Hematopoietic multipotent progenitor cell (in vitro differentiated cells): ENCODE data around the gene CA5A. TPM values are rescaled to one million over a fixed set of nuclear protein-coding genes. Genes with fewer than 3 reads are reported as not detected.

Experiments used
- DNase-seq, 3 donors: peaks; one replicate each; pipeline ENCODE4 v3.0.0-alpha.2; 2011 to 2015; ENCODE audit warnings: low read depth in 2 of 3, low spot score in 2 of 3
- small RNA-seq: library from RNA; depleted of rRNA; stranded (forward); fragments of <200 nt; gene quantifications from one replicate; pipeline ENCODE3, GENCODE V24; 2012
- total RNA-seq: library from RNA; depleted of rRNA; stranded (reverse); fragments of >200 nt; gene quantifications from one replicate; pipeline ENCODE4 v1.2.3, GENCODE V29; 2012

CA5A gene
- total RNA-seq, 1 donor: not detected

- no peak for DNase-seq
These were observed 94.8 kb downstream of the CA5A start for GRCh38 chr16:87841340-87842208.

DNA sequence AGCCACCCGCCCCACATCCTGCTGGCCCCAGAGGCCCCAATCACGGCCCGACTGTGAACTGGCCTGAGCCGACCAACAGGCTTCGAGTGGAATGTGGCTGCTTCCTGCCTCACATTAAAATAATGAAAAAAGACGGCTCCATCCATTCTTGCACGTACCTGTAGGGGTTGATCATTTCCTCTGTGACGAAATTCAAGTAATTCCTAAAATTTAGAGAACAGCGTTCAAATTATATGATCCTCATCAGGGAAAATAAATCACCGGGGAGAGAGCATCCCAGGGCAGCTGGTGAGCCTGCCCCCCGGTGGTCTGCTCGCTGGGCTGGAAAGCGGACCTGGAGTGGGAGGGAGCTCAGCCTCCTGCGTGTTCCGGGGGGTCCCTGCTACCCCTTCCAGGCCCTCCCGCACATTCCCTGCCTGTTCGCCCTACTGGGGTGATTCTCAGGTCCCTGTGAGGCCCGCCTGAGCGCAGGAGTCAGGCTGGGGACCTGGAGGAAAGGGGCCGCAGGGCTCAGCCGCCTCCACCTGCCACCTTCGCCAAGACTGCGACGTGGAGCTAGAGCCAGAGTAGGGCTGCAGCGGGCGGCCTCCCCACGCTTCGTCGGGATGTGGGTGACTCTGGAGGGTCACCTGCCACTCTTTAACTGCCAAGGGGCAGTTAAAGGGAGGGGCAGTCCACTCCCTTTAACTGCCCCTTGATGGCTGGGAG lies 95.9 kb downstream of the CA5A start:
- no peak for DNase-seq

DNA sequence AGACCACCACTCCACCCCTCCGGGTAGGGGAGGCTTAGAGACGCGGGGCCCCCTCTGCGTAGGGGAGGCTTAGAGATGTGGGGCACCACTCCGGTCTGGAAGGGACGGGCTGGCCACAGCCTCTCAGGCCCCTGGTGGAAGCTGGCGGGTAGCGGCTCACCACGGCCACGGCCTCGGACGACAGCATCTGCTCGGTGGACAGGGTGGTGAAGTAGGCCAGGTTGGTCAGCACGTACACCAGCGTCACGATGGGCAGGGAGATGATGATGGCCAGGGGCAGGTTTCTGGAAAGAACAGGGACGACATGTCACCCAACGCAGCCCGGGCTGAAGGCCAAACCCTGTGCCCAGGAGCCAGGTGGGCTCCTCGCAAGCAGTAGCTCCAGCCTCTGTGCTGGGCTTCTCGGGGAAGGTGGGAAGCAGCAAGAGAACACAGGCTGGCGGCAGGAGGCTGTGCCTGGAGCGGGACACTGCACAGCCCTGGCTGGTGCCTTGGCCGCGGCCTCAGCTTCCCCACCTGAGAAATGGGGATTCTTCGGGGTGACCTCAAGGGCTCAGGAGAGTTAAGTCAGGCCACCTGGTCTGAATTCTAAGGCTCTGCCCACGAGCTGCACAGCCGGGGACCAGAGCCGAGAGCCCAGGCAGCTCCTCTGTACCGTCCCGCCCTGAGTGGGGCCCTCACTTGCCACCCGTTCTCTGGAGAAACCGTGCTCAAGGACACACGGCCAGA lies 96.6 kb downstream of the CA5A start:
- no peak for DNase-seq

DNA sequence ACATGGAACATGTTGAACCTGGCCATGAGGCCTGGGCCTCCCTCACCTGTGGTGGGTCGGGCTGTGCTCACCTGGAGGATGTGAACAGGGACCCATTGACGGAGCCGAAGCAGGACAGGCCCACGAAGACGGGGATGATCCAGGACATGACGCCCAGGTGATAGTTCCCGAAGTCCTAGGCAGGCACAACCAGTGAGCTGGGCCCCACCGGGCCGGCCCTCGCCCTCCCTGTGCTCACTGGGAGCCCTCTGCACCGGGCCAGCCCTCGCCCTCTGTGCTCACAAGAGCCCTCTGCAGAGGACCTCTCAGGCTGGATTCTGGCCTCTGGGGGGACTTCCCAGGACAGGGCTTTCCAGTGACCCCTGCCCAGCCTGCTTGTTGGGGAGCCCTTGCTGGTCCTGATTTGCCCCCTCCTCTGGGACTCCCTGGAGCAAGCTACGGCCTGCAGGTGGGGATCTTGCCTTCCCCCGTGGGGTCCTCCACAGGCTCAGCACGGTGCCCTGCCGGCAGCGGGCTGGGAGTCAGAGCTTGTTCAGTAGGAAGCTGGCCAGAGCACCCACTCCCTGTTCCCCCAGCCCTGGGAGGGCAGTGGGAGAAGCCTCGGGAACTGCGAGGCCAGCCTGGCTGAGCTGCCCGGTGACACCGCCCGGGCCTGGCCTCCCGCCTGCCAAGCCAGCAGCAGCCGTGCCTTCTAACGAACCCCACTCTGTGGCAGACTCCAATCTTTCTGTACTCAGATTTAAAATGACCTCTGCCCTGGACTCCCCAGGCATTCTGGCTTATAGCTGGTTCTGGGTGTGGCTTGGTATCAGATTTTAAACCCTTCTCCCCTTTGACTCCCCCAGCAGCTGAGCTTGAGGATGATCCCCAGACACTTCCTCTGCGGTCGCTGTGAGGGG lies 97.4 kb downstream of the CA5A start:
- DNase-seq: no peak

Small RNA genes lying within 50 kb of the gene (small RNA-seq; reads per million reads assigned to genes)
- not detected for gene AC127455.1

Other genes starting within 250 kb of the CA5A start
- gene KLHDC4, start 170.5 kb downstream of the CA5A start, total RNA-seq: 27.7 TPM
- 24.8 TPM for gene SLC7A5, start 67.0 kb downstream of the CA5A start, total RNA-seq
- gene BANP, start 14.9 kb upstream of the CA5A start, total RNA-seq: 74.1 TPM